ENCODE results near the gene GRIK4.

GRCh38 chr11:120827198-120827597 lies 315.6 kb downstream of the GRIK4 start:
- TF ChIP-seq ZNF274 (IDR thresholded peaks at IDR 0.05; ENCODE audit: low read depth, low read length) (no peak), YY1 (IDR thresholded peaks at IDR 0.05; ENCODE audit: insufficient read depth, insufficient read length) (no peak), SUZ12 (IDR thresholded peaks at IDR 0.05; ENCODE audit: extremely low read depth, insufficient read depth, insufficient read length) (no peak)

All from NT2/D1 (cell line).